Glomerular visceral epithelial cell (primary cell): ENCODE measurements around the gene CIT.
"Not testable (repeated sequence)": the region's sequence is repeated elsewhere in the genome, so short reads cannot be mapped to it uniquely, and the experiment has no call there.

Experiments used
- DNase-seq: peaks from one replicate; pipeline ENCODE4 v3.0.0-alpha.2; 2016; ENCODE audit errors: extremely low spot score

The CIT gene, protein sequence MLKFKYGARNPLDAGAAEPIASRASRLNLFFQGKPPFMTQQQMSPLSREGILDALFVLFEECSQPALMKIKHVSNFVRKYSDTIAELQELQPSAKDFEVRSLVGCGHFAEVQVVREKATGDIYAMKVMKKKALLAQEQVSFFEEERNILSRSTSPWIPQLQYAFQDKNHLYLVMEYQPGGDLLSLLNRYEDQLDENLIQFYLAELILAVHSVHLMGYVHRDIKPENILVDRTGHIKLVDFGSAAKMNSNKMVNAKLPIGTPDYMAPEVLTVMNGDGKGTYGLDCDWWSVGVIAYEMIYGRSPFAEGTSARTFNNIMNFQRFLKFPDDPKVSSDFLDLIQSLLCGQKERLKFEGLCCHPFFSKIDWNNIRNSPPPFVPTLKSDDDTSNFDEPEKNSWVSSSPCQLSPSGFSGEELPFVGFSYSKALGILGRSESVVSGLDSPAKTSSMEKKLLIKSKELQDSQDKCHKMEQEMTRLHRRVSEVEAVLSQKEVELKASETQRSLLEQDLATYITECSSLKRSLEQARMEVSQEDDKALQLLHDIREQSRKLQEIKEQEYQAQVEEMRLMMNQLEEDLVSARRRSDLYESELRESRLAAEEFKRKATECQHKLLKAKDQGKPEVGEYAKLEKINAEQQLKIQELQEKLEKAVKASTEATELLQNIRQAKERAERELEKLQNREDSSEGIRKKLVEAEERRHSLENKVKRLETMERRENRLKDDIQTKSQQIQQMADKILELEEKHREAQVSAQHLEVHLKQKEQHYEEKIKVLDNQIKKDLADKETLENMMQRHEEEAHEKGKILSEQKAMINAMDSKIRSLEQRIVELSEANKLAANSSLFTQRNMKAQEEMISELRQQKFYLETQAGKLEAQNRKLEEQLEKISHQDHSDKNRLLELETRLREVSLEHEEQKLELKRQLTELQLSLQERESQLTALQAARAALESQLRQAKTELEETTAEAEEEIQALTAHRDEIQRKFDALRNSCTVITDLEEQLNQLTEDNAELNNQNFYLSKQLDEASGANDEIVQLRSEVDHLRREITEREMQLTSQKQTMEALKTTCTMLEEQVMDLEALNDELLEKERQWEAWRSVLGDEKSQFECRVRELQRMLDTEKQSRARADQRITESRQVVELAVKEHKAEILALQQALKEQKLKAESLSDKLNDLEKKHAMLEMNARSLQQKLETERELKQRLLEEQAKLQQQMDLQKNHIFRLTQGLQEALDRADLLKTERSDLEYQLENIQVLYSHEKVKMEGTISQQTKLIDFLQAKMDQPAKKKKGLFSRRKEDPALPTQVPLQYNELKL (N-terminal part only)

DNA sequence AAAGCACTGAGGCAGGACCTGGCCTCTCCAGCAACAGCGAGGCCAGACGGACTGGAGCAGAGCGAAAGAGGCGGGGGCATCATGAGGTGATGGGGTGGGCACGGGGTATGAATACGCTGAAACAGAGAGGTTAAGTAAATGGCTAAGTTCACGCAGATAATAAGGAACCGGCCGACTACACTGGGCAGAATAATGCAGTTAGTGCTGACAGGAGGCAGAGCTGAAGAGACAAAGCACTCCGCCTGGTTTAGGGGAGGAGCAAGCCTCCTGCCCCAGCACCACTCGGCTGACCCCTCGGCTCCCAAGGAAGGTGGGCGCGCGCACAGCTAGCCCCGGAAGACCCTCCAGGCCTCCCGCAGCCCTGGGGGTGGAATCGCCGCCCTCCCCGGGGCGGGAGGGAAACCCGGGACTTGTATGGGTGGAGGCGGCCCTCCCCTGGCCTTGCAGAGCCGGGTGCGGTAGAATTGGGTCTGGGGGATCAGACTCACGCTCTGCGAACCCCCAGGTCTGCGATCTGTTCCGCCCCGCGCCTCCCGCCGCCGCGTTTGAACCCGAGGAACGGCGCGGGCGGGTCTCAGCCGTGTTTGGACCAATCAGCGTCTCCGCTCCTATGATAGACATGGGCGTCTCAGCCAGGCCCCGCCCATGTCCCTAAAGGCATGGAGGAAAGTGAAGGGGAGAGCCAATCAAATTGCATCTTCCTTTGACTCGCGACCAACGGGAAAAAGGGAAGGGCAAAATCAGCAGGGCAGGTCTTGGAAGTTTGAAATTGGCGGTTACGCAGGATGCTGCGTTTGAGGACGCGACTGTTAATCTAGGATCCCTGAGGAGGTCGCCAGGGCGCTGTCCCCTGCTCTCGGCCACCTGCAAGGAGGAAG, at the start of gene CIT:
TSS of gene CIT (minus strand) at position 560 of the 878 bp plus-strand sequence. CDS start 1,152 bp downstream, outside the sequence.
- peak; percentile 93 for DNase-seq

DNA sequence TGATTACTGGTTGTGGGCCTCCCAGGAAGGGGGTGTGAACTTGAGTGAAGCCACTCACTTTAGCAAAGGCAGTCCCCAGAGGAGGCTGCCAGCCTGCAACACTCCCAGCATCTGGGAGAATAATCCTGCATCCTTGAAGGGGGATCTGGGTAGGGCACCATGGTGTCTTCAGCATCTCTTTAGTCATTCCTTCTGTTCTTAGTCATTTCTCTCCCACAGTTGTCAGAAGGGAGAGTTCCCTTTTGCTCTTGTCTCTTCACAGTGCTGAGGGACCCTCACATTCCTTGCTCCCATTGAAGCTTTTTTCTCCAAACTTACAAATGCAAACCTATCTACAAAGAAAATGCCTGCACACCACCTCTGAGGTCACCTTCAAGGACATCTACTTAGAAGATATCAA, 48.1 kb upstream of the CIT start:
- no peak for DNase-seq

DNA sequence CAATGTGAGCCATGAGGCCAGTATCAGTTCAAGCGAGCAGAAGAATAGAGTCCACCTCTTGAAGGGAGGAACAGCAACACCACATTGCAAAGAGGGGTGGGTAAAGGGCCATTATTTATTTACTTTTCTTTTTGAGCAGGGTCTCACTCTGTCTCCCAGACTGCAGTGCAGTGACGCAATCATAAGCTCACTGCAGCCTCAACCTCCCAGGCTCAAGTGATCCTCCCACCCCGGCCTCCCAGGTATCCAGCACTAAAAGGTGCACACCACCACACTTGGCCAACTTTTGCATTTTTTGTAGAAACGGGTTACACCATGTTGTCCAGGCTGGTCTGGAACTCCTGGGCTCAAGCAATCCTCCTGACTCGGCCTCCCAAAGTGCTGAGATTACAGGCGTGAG, 42.9 kb upstream of the CIT start:
- no peak for DNase-seq

DNA sequence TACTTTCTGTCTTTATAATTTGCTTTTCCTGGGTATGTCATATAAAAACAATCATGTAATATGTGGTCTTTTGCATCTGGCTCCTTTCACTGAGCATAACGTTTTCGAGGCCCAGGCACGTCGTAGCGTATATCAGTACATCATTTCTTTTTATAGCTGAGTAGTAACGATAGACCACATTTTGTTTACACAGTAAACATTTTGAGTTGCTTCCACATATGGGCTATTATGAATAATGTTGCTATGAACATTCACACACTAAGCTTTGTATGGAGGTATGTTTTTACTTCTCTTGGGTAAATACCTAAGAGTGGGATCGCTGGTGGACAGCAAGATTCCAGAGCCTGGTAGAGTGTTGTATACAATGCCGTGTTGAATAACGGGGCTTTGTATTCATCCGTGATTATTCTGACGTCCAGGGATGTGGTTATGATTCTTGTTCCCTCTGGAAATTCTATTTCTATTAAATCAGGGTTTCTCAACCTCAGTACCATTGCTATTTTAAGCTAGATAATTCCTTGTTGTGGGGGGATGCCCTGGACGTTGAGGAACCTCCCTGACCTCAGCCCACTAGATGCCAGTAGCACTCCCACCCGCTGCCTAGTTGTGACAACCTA, 38.9 kb upstream of the CIT start:
- DNase-seq, result no peak

DNA sequence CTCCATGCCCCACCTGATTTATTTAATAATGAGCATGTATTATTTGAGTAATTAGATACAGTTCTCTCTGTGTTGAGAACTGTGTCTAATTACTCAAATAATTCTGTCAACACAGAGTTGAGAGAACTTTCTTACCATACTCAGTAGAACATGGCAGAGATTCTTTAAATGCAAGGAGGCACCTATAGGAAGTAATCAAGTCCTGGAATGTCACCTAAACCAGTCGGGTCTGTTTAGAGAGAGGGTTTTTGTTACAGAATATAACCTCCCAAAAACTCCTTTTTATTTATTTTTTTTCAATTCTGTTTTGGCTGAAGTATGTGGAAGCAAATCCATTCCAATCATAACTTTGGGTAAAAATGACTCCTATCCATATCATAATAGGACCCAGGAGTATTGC, 37.5 kb upstream of the CIT start:
- no peak for DNase-seq

DNA sequence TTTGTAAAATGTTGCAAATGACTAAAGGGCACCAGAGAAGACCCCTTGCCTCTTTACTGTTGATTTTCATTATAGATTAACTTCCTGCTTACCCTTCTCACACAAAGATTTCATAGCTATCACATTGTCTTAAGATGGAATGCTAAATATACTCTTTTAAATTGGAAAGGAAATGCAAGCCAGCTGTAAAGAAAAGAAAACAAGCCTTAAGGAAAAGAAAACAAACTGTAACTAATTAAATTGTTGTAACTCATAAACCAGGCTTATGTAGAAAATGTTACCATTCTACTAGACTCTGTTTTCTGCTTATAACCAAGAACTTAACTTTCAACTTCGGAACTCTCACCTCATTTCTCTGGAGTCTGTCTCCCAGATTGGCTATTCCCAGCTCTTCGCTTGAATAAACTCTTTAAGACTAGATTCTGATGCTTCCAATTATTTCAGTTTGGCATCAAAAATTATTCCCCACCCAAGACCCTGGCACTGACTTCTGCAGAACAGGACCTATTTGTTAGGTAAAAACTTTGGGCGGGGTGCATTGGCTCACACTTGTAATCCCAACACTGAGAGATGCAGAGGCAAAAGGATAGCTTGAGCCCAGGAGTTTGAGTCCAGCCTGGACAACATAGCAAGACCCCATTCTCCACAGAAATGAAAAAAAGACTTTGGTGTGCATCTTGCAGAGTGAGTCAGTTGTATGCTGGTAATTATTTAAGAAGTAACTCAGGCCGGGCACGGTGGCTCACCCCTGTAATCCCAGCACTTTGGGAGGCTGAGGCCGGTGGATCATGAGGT, 36.6 kb upstream of the CIT start:
- DNase-seq, result no peak

DNA sequence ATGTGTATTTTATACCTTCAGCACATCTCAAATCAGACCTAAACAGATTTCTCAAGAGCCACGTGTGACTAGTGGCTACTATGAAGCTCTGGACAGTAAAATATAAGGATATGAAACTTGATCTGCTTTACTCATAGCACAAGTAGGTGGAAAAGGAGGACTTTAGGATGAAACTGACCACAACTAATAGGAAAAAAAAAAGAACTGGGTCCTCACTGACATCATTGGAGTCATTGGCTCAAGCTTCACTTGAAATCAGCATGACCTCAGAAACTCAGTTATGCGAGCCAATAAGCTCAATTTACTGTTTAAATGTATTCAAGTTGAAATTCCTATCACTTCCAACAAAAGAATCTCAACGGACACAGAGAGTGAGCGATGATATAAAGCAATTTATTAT, 34.1 kb upstream of the CIT start:
- peak; percentile 6 for DNase-seq

DNA sequence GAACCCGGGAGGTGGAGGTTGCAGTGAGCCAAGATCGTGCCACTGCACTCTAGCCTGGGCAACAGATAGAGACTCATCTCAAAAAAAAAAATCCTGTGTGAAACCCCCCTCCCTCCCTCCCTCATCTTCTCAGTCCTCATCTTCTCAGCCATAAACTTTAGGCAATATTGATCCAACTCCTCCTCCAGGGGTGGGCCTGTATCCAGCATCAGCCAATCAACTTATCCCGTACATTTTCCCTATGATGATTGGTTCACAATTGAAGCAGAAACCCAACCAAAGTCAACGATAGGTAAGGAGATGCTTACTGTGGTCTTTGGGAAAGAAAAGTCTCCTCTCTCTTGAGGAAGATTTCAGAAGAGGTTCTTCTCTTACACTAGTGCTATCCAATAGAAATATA, 33.5 kb upstream of the CIT start:
- DNase-seq, result no peak

DNA sequence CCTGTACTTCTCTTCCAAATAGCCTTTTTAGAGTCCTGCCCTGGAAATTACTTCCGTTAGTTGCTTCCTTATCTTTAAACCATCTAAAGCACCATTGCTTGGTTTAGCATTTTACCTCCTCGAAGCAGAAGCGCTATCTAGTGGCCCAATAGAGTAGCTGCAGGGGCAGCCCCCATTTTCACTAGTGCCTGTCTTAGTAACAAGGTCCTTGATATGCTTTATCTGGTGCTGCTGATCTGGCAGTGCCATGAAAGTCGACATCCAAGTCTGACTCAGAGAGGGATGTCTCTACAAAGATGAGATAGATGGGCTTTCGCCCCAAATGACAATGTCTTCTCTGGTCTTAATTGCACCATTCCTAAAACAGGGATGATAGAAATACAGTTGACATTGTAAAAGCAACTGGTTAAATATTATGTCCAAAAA, 25.0 kb upstream of the CIT start:
- DNase-seq, result peak; percentile 69

DNA sequence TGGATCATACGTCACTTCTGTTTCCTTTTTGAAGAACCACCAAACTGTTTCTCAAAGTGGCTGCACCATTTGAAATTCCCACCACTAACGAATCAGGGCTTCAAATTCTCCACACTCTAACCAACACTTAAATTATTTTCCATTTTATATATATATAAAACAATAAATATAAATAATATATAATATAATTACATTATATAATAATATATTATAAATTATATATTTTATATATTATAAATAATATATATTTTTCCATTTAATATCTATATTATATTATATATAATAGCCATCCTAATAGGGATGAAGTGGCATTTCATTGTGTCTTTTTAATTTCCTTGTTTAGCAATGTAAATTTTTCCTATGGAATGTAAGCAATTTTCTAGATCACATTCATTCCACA, 24.6 kb upstream of the CIT start:
- no peak for DNase-seq

DNA sequence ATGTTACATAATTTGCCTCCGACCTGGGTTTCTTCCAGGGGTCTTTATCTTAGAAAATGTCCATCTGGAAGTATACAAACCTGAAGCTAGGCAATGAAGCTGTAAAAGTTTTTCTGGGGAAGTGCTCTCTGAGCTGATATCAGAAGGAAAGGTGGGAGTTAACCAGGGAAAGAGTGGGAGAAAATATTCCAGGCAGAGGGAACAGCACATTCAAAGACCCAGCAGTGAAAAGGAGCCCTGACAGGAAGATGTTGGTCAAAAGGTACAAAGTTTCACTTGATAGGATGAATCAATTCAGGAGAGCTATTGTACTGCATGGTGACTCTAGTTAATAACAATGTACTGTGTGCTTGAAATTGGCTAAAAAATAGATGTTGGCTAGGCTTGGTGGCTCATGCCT, 17.8 kb upstream of the CIT start:
- no peak for DNase-seq

DNA sequence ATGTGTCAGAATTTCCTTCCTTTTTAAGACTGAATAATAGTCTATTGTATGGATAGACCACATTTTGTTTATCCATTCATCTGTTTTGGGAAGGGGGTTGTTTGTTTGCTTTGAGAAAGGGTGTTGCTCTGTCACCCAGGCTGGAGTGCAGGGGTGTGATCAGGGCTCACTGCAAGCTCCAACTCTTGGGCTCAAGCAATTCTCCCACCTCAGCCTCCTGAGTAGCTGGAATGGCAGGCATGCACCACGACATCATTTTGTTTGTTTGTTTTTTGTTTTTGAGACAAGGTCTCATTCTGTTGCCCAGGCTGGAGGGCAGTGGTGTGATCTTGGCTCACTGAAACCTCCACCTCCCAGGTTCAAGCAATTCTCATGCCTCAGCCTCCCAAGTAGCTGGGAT, 15.5 kb upstream of the CIT start:
- not testable (repeated sequence) for DNase-seq

DNA sequence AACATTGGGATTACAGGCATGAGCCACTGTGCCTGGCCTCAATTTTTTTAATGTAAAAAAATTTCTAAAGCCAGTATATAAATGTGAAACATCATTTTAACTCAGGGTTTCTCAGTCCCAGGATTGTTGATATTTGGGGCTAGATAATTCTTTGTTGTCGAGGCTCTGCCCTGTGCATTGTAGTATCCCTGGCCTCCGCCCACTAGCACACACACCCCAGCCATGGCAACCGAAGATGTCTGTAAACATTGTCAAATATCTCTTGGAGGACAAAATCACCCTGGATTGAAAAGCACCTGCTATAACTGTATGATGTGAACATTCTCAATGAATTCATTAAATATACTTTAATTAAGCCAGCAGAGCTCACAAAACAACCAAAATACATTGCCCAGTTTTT, 8.4 kb upstream of the CIT start:
- no peak for DNase-seq

DNA sequence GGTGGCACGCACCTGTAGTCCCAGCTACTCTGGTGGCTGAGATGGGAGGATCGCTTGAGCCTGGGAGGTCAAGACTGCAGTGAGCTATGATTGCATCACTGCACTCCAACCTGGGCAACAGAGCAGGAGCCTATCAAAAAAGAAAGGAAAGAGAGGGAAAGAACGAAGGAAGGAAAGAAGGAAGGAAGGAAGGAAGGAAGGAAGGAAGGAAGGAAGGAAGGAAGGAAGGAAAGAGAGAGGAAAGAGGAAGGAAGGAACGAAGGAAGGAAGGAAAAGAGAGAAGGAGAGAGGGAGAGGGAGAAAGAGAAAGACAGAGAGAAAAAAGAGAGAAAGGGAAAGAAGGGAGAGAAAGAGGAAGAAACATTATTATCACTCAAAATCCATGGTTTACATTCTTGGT, 6.7 kb upstream of the CIT start:
- DNase-seq, result not testable (repeated sequence)

DNA sequence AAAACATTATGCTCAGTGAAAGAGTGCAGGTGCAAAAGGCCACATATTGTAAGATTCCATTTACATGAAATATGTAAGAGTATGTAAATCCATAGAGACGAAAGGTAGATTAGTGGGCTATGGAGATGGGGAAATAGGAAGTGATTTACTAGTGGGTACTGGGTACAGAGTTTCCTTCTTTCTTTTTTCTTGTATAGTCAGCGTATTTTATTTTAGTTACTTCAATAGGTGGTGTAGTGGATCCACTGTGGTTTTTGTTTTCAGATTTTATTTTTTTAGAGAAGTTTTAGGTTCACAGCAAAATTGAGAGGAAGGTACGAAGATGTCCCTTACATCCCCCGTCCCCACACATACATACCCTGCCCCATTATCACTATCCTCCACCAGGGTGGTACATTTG, 6.1 kb upstream of the CIT start:
- no peak for DNase-seq

DNA sequence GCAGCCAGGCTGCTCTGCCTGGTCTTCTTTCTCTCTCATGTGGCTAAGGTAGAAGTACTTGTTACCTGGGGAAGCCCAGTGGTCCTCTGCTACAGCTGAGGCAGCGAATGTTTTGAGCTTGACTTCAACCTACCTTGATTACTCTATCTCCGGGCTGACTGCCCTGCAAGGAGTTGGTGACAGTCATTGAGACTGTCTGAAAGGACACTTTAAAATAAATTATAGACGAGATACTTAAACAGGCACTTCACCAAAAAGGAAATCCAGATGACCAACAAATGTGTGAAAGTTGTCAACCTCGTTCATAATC, 474 bp upstream of the CIT start:
- no peak for DNase-seq

DNA sequence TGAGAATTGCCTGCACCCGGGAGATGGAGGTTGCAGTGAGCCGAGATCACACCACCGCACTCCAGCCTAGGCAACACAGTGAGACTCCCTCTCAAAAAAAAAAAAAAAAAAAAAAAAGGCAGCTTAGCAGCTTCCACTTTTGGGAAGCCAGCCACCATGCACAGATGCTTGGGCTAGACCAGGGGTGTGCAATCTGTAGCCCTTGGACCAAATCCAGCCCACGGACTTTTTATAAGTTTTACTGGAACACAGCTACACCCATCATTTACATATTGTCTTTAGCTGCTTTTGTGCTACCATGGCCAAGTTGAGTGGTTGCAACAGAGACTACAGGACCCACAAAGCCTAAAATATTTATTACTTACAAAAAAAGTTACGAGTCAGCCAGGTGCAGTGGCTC, 6.7 kb downstream of the CIT start:
- no peak for DNase-seq

DNA sequence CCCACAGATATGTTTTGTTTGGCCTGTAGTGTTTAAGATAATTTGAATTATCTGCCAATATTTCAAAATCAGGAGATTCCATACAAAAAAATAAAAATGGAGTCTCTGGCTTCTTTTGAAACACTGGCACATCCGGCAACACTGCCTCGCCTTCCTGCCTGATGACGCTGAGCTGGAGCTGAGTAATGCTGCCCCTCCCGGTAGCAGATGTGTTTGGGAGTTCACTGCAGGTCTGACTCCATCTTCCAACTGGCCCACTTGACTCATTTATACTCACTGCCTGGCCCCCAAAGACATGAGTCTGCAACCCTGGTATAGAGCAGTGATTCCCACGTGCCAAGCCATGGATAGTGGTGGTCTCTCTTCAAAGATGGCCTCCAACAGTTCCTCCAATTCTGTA, 7.4 kb downstream of the CIT start:
- peak; percentile 11 for DNase-seq

DNA sequence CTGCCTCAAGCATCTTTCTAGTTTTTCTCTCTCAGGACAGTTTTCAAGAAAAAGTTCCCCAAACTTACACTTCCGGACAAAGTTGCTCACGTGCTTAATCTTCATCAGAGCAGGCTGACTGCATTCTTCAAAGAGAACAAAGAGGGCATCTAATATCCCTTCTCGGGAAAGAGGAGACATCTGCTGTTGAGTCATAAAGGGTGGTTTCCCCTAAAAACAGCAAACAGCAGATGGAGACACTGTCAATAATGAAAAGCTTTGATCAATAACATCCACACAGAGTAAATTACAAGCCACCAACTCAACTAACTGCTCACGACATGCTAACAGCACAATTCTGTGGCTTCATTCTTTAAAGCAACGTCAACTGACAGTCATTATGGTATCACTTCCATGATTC, 8.1 kb downstream of the CIT start:
- no peak for DNase-seq

DNA sequence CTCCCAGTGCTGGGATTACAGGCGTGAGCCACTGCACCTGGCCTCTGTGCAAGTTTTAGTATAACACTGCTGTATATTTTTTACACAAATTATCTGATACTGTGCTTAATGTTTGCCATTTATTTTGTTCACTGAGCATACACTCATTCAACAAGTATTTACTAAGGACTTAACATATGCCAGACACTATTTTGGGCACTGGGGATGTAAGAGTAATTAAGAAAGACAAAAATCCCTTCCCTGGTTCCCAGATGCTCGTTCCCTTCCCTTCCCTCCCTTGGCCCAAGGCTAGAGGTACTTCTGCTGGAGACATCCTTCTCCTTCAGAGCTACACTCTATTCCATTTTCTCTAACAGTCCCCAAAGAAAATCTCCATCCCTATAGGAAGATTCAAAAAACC, 12.5 kb downstream of the CIT start:
- no peak for DNase-seq
